Right renal cortex interstitium (tissue), 3 donors: ENCODE results near the gene SNX3. TPM values are rescaled to one million over a fixed set of nuclear protein-coding genes. Genes with fewer than 3 reads are reported as not detected.
"Not testable (repeated sequence)": the region's sequence is repeated elsewhere in the genome, so short reads cannot be mapped to it uniquely, and the experiment has no call there.

Experiments used
- DNase-seq, 3 donors: peaks; one replicate each; pipeline ENCODE4 v3.0.0-alpha.2; 2013; ENCODE audit warnings: low read depth in 3 of 3, low spot score in 2 of 3
- polyA plus RNA-seq, 3 donors: library from polyadenylated mRNA; unstranded; fragments of 120-200 nt; gene quantifications; one replicate each; pipeline ENCODE4 v1.2.1, GENCODE V29; 2013; ENCODE audit not compliant: insufficient read length in 3 of 3

SNX3 gene
- polyA plus RNA-seq, 3 donors = 238 to 256 (median 248) TPM

GRCh38 chr6:108263371-108263770, 2.5 kb upstream of the SNX3 start:
- DNase-seq = no peak

GRCh38 chr6:108260126-108260808, 573 bp downstream of the SNX3 start:
- DNase-seq = peak; percentile 20 to 44 (median 29)

DNA sequence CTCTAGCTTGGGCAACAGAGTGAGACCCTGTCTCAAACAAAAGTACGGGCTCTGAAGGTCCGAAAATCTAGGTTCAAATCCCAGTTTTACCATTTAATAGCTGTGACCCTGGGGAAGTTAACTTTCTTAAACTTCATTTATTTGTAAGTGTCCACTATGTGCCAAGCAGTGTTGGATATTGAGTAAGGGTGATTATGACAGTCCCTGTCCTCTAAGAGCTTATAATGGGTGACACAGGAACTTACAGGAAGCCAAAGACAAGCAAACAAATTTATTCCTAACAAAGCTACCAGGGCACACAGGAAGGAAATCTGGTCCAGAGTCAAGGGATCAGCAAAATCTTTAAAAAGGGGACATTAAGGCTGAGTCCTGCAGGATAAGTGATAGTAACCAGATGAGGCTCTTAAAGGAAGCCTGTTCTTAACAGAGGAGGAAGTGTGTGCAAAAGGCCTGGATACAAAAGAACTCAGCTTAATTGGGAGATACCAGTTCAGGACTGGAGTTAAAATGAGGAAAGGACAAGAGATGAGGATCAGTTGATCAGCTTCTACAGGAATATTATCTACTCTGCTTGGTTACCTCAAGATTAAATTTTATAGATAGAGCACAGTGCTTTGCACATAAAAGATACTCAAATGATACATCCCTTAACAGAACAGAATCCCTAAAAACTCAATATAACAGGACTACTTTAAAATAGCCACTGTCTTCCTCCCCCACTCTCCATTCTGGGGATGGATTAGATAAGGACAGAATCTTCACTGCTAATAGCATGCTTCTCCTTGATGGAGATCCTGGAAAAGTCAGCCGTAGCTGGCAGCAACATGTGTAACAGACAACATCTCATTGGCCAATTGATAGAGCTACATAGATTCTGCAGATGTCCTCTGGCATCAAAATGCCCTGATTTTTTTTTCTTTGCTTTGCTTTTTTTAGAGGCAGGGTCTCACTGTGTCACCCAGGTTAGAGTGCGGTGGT, 6.1 kb downstream of the SNX3 start:
- DNase-seq = no peak

DNA sequence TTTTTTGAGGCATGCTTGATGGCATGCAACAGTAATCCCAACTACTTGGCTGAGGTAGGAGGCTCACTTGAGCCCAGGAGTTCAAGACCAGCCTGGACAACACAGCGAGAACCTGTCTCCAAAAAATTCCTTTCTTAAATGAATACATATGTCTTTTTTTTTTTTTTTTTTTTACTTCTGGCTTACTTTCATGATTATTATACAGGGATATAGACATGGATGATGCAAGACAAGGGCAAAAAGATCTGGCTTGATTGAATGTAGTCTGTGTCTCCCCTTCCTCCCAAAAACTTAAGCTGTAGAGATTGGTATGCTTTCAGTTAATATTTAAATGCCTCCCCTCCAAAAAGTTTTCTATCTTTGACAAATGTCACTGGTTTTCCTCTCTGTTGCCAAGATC, 7.6 kb downstream of the SNX3 start:
- DNase-seq = no peak

GRCh38 chr6:108252055-108252454, 8.8 kb downstream of the SNX3 start:
- no peak for DNase-seq

- DNase-seq = no peak
These were observed 9.6 kb downstream of the SNX3 start for GRCh38 chr6:108251252-108251651.

- DNase-seq = no peak
These were observed 10.5 kb downstream of the SNX3 start for GRCh38 chr6:108250240-108250866.

DNA sequence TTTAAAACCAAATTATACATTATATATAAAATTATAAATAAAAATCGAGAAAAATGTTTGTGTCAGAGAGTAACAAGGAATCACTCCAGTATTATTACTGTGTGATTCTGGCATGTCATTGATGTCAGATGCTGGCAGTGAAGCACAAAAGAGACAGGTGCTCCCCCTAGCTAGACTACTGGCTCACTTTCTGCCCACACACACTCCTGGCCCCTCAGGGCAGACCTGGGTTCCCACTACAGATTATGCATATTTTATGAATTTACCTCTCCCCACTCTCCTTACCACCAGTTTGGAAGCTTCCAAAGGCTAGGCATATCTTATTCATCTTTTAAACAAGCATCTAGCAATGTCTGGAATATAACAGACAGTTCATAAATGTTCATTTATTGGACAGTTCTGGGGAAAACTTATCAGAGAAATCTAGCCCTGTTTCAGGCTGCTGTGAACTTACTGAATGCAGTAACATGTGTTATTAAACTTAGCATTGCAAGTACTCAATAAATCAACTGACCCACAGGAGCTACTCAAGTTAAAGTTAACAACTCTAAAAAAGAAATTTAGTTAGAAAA, 12.8 kb downstream of the SNX3 start:
- no peak for DNase-seq

DNA sequence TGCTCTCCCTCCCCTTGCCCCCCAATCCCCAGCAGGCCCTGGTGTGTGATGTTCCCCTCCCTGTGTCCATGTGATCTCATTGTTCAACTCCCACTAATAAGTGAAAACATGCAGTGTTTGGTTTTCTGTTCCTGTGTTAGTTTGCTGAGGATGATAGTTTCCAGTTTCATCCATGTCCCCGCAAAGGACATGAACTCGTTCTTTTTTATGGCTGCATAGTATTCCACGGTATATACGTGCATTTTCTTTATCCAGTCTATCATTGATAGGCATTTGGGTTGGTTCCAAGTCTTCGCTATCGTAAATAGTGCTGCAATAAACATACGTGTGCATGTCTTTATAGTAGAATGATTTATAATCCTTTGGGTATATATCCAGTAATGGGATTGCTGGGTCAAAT, 15.7 kb downstream of the SNX3 start:
- DNase-seq = not testable (repeated sequence)

DNA sequence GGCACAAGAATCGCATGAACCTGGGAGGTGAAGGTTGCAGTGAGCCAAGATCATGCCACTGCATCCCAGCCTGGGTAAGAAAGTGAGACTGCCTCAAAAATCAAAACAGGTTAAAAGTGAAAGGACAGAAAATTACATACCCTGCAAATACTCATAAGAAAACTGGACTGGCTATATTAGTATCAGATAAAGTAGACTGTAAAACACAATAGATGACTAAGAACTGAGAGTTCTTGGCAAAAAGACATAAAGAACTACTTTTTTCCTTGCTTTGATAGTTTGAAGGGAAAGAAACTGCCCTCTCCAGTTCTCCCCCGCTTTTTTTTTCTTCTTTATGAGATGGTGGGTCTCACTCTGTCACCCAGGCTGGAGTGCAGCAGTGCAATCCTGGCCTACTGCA, 17.0 kb downstream of the SNX3 start:
- DNase-seq = no peak

GRCh38 chr6:108242721-108243120, 18.1 kb downstream of the SNX3 start:
- DNase-seq = no peak

- no peak for DNase-seq
These were observed 18.6 kb downstream of the SNX3 start for GRCh38 chr6:108242259-108242658.

GRCh38 chr6:108238322-108238721, 22.5 kb downstream of the SNX3 start:
- no peak for DNase-seq

- no peak for DNase-seq
These were observed 24.0 kb downstream of the SNX3 start for GRCh38 chr6:108236791-108237190.

GRCh38 chr6:108235127-108235526, 25.7 kb downstream of the SNX3 start:
- DNase-seq = no peak

DNA sequence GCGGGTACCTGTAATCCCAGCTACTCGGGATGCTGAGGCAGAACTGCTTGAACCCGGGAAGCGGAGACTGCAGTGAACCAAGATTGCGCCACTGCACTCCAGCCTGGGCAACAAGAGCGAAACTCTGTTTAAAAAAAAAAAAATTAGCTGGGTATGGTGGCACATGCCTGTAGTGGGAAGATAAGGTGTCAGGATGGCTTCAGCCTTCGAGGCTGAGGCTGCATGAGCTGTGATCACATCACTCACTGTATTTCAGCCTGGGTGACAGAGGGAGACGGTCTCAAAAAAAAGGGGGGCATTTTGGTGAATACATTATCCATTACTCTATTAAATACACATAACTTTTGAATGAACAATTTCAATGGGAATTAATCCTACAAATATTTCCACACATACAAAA, 32.4 kb downstream of the SNX3 start:
- no peak for DNase-seq

GRCh38 chr6:108227290-108227689, 33.5 kb downstream of the SNX3 start:
- no peak for DNase-seq

GRCh38 chr6:108222504-108222903, 38.3 kb downstream of the SNX3 start:
- DNase-seq = no peak

DNA sequence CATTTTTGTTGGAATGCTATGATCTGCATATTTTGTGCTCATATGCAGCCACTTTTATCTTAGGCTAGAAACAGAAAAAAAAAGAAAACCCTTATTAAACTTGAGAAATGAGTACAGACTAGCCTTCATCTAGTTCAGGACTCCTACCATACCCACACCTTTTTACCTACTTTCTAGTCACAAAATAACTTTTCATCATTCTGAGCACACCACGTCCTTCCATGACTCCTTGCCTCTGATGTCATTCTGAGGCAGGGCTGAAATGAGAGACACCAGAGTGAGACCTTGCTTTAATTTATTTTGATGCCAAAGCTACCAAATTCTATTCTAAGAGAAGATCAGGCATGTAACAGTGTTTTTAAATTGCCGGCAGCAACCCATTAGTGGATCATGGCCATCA, 38.8 kb downstream of the SNX3 start:
- no peak for DNase-seq

DNA sequence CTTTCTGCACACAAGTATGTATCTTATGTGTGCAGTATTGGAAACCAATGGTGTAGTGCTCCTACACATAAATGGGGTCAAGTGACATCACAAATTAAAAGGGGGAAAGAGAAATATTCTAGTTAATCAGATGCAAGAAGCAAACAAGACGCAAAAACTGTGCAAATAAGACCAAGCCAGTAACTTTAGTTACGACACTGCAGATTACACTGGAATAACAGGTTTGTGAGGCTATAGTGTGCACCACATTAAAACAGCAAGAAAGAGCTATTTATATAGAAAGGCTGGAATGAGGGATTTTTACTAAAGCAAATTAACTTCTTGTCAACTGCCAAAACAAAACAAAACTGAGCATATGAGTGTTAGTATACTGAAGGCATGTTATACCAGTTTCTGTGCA, 49.2 kb downstream of the SNX3 start:
- DNase-seq = no peak

- no peak for DNase-seq
These were observed 50.3 kb downstream of the SNX3 start for GRCh38 chr6:108210556-108210955.
